GM12878 (cell line): ENCODE data around the gene CTNNA2.

Experiments used
- EGR1 ChIP-seq, 2 experiments: IDR thresholded peaks; 1 replicate in 1 of 2; 2 replicates in 1 of 2; pipeline ENCODE4 v1.6.1; 2011 to 2012; ENCODE audit warnings: low read depth in 2 of 2, low read length in 2 of 2, borderline replicate concordance in 1 of 2, mild to moderate bottlenecking in 1 of 2, moderate library complexity in 1 of 2
- REST ChIP-seq: IDR thresholded peaks from 2 replicates; pipeline ENCODE4 v1.6.1; 2012; ENCODE audit warnings: mild to moderate bottlenecking, low read depth, low read length

GRCh38 chr2:80022018-80022417 is 509.2 kb downstream of the CTNNA2 start:
- TF ChIP-seq EGR1 (IDR thresholded peaks at IDR 0.05; ENCODE audit: borderline replicate concordance in 1 of 2, low read depth in 2 of 2, low read length in 2 of 2) = no peak
- TF ChIP-seq REST = no peak
